ENCODE results near the gene LGALS3. TPM values are rescaled to one million over a fixed set of nuclear protein-coding genes. Genes with fewer than 3 reads are reported as not detected.

LGALS3 gene
- total RNA-seq, 1 donor from 2014 or later, result 528 TPM

- no peak for DNase-seq
These were observed 8.1 kb downstream of the LGALS3 start for GRCh38 chr14:55136885-55137786.

GRCh38 chr14:55138091-55138490, 9.0 kb downstream of the LGALS3 start:
- no peak overlapping the region for H3K4me3 ChIP-seq
- intact Hi-C loops (cut with DNase I), result no loop called here

More at GRCh38 chr14:55136885-55137786, 8.1 kb downstream of the LGALS3 start:
- no peak for TF ChIP-seq CTCF (IDR thresholded peaks at IDR 0.05)
- H3K4me3 ChIP-seq, result peak overlapping the region; percentile 17
- peaks cover 70% of the 10 kb centered on the region for H3K4me1 ChIP-seq
- H3K9me3 ChIP-seq, result no peaks in the 10 kb centered on the region
- peaks cover 70% of the 10 kb centered on the region for H3K36me3 ChIP-seq
- no peaks in the 10 kb centered on the region for H3K27me3 ChIP-seq (ENCODE audit: low read depth)
- peak overlapping the region; percentile 48 for H3K27ac ChIP-seq
- intact Hi-C loops (cut with DNase I), result no loop called here
- peak; percentile 43 to 52 for ATAC-seq

GRCh38 chr14:55139141-55139540, 10.1 kb downstream of the LGALS3 start:
- intact Hi-C loops (cut with DNase I), result no loop called here
- H3K36me3 ChIP-seq, result peaks cover 81% of the 10 kb centered on the region

More at GRCh38 chr14:55138091-55138490, 9.0 kb downstream of the LGALS3 start:
- DNase-seq, result no peak
- peak; percentile 17 to 23 for ATAC-seq
- H3K36me3 ChIP-seq, result peaks cover 79% of the 10 kb centered on the region
- no peaks in the 10 kb centered on the region for H3K27me3 ChIP-seq (ENCODE audit: low read depth)
- H3K4me1 ChIP-seq, result peaks cover 60% of the 10 kb centered on the region
- H3K9me3 ChIP-seq, result no peaks in the 10 kb centered on the region
- peak overlapping the region; percentile 48 for H3K27ac ChIP-seq
- TF ChIP-seq CTCF (IDR thresholded peaks at IDR 0.05), result no peak

GRCh38 chr14:55139696-55140509, 10.9 kb downstream of the LGALS3 start:
- peaks cover 42% of the 10 kb centered on the region for H3K4me1 ChIP-seq
- H3K27me3 ChIP-seq (ENCODE audit: low read depth), result no peaks in the 10 kb centered on the region
- H3K27ac ChIP-seq, result peak overlapping the region; percentile 10
- DNase-seq (no peak), ATAC-seq (no peak)
- no peak for TF ChIP-seq CTCF (IDR thresholded peaks at IDR 0.05)
- no peak overlapping the region for H3K4me3 ChIP-seq
- no peaks in the 10 kb centered on the region for H3K9me3 ChIP-seq
- intact Hi-C loops (cut with DNase I), result no loop called here
- H3K36me3 ChIP-seq, result peaks cover 82% of the 10 kb centered on the region

More at GRCh38 chr14:55139141-55139540, 10.1 kb downstream of the LGALS3 start:
- ATAC-seq, result no peak
- Histone ChIP-seq H3K4me3 (no peak overlapping the region), H3K9me3 (no peaks in the 10 kb centered on the region), H3K27me3 (ENCODE audit: low read depth) (no peaks in the 10 kb centered on the region), H3K27ac (peak overlapping the region; percentile 10), H3K4me1 (peaks cover 50% of the 10 kb centered on the region)
- TF ChIP-seq CTCF (IDR thresholded peaks at IDR 0.05), result no peak
- DNase-seq, result no peak

GRCh38 chr14:55141825-55142224, 12.8 kb downstream of the LGALS3 start:
- H3K9me3 ChIP-seq, result no peaks in the 10 kb centered on the region
- no peak for TF ChIP-seq CTCF (IDR thresholded peaks at IDR 0.05)
- DNase-seq, result no peak
- H3K4me3 ChIP-seq, result no peak overlapping the region
- ATAC-seq, result no peak
- H3K4me1 ChIP-seq, result peaks cover 24% of the 10 kb centered on the region
- peaks cover 98% of the 10 kb centered on the region for H3K36me3 ChIP-seq
- H3K27ac ChIP-seq, result no peak overlapping the region
- intact Hi-C loops (cut with DNase I), result no loop called here
- H3K27me3 ChIP-seq (ENCODE audit: low read depth), result no peaks in the 10 kb centered on the region

Data from lower lobe of right lung (tissue), 2 donors.